ENCODE results near the gene SYNE2. TPM values are rescaled to one million over a fixed set of nuclear protein-coding genes. Genes with fewer than 3 reads are reported as not detected.

Gene SYNE2
- total RNA-seq, 2 experiments from 2014 or later: 150 to 212 TPM

- no peak overlapping the region for H3K27ac ChIP-seq (ENCODE audit: low read depth, low read length, poor library complexity, severe bottlenecking)
- intact Hi-C loops (cut with micrococcal nuclease; ENCODE audit: unreplicated experiment): no loop called here
- no peak for DNase-seq (ENCODE audit: low spot score)
- H4K20me1 ChIP-seq (ENCODE audit: insufficient read depth, low read length): no peaks in the 10 kb centered on the region
- peaks cover 53% of the 10 kb centered on the region; the same call in 1 of the 2 replicates for H3K79me2 ChIP-seq (ENCODE audit: insufficient read depth, low read depth, low read length)
- H3K36me3 ChIP-seq (ENCODE audit: insufficient read depth, low read length): peaks cover 11% of the 10 kb centered on the region; the same call in 1 of the 2 replicates
- BruUV-seq (replicated peaks): no TSS peak
- H3K9me2 ChIP-seq (ENCODE audit: insufficient read depth, low read length): no peaks in the 10 kb centered on the region
- H3K4me3 ChIP-seq (ENCODE audit: low read depth, low read length, poor library complexity, severe bottlenecking): no peak overlapping the region
- H3K4me1 ChIP-seq (ENCODE audit: insufficient read depth, low read length, poor library complexity, severe bottlenecking): peaks cover 4% of the 10 kb centered on the region
- POLR2A ChIA-PET: interaction anchor here (1.4 kb wide), 1 partner anchor 10 kb away, joined by 3 read pairs; no protein-coding TSS in a partner anchor
- H3K4me2 ChIP-seq (ENCODE audit: low read length): no peak overlapping the region
- no peaks in the 10 kb centered on the region for H3K9me3 ChIP-seq (ENCODE audit: low read length)
- H2AFZ ChIP-seq (ENCODE audit: low read length): no peak overlapping the region
- CTCF ChIA-PET (ENCODE audit: unreplicated experiment): no interaction called here
- no peak for TF ChIP-seq EZH2phosphoT487 (IDR thresholded peaks at IDR 0.05; ENCODE audit: borderline replicate concordance, low read depth, low read length)
- TF ChIP-seq, protein P1, sequence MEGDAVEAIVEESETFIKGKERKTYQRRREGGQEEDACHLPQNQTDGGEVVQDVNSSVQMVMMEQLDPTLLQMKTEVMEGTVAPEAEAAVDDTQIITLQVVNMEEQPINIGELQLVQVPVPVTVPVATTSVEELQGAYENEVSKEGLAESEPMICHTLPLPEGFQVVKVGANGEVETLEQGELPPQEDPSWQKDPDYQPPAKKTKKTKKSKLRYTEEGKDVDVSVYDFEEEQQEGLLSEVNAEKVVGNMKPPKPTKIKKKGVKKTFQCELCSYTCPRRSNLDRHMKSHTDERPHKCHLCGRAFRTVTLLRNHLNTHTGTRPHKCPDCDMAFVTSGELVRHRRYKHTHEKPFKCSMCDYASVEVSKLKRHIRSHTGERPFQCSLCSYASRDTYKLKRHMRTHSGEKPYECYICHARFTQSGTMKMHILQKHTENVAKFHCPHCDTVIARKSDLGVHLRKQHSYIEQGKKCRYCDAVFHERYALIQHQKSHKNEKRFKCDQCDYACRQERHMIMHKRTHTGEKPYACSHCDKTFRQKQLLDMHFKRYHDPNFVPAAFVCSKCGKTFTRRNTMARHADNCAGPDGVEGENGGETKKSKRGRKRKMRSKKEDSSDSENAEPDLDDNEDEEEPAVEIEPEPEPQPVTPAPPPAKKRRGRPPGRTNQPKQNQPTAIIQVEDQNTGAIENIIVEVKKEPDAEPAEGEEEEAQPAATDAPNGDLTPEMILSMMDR (conservative IDR thresholded peaks at IDR 0.05; ENCODE audit: low read length): no peak
Measured at GRCh38 chr14:63897721-63898163, 44.9 kb downstream of the SYNE2 start.

- H3K4me3 ChIP-seq (ENCODE audit: low read depth, low read length, poor library complexity, severe bottlenecking): no peak overlapping the region
- intact Hi-C loops (cut with micrococcal nuclease; ENCODE audit: unreplicated experiment): no loop called here
- BruUV-seq (replicated peaks): no TSS peak
Measured at GRCh38 chr14:63899953-63900352, 47.1 kb downstream of the SYNE2 start.

More at GRCh38 chr14:63899953-63900352, 47.1 kb downstream of the SYNE2 start:
- POLR2A ChIA-PET: interaction anchor here (0.8 to 1.1 kb wide), 2 partner anchors 9 to 90 kb away, joined by 3 to 4 read pairs; no protein-coding TSS in a partner anchor
- no peak overlapping the region for H3K4me2 ChIP-seq (ENCODE audit: low read length)
- peaks cover 8% of the 10 kb centered on the region; the same call in 1 of the 2 replicates for H3K9me3 ChIP-seq (ENCODE audit: low read length)
- no peak overlapping the region for H2AFZ ChIP-seq (ENCODE audit: low read length)
- CTCF ChIA-PET (ENCODE audit: unreplicated experiment): no interaction called here
- no peaks in the 10 kb centered on the region for H3K4me1 ChIP-seq (ENCODE audit: insufficient read depth, low read length, poor library complexity, severe bottlenecking)
- no peak for DNase-seq (ENCODE audit: low spot score)
- H3K9me2 ChIP-seq (ENCODE audit: insufficient read depth, low read length): no peaks in the 10 kb centered on the region
- TF ChIP-seq, protein P1 (conservative IDR thresholded peaks at IDR 0.05; ENCODE audit: low read length): no peak
- no peak for TF ChIP-seq EZH2phosphoT487 (IDR thresholded peaks at IDR 0.05; ENCODE audit: borderline replicate concordance, low read depth, low read length)
- H3K36me3 ChIP-seq (ENCODE audit: insufficient read depth, low read length): peaks cover 11% of the 10 kb centered on the region; the same call in 1 of the 2 replicates
- H3K79me2 ChIP-seq (ENCODE audit: insufficient read depth, low read depth, low read length): peaks cover 50% of the 10 kb centered on the region; the same call in 1 of the 2 replicates
- H3K27ac ChIP-seq (ENCODE audit: low read depth, low read length, poor library complexity, severe bottlenecking): no peak overlapping the region
- H4K20me1 ChIP-seq (ENCODE audit: insufficient read depth, low read length): no peaks in the 10 kb centered on the region
